CD4-positive, alpha-beta T cell treated with Interferon alpha-2 for 1 hour (primary cell): Measurements from ENCODE around the gene APOF.
"Not testable (repeated sequence)": the region's sequence is repeated elsewhere in the genome, so short reads cannot be mapped to it uniquely, and the experiment has no call there.

ENCODE experiments used
- DNase-seq, 2 donors: peaks; one replicate each; pipeline ENCODE4 v3.0.0-alpha.2; 2020 to 2022

APOF gene

DNA sequence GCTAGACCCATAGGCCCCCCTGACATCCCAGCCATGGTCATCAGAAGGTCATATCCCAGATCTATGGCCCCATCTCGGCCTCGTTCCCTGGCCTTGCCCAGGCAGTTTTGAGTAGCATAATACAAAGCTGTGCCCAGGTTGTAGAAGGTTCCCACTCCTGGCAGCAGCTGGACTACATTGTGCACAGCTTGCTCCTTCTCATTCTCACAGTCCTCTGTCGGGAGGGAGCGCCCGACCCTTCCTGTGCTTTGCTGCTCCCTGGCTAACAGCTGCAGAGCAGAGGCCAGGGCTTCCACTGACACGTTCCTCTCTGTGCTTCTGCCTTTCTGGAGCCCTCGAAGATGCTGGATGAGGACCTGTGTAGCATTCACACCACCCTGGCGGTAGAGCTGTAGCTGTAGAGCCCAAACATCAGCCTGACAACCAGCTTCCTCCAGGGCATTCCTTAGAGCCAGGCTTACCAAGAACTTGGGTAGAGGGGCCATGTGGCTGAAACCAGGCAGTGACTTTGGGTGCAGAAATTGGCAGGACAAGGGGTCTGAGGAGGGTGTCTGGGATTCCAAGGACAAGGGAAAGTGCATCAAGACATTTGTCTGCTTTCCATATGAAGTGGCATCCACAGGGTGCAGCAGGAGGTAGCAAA, 1.0 kb downstream of the APOF start:
- DNase-seq, result no peak

DNA sequence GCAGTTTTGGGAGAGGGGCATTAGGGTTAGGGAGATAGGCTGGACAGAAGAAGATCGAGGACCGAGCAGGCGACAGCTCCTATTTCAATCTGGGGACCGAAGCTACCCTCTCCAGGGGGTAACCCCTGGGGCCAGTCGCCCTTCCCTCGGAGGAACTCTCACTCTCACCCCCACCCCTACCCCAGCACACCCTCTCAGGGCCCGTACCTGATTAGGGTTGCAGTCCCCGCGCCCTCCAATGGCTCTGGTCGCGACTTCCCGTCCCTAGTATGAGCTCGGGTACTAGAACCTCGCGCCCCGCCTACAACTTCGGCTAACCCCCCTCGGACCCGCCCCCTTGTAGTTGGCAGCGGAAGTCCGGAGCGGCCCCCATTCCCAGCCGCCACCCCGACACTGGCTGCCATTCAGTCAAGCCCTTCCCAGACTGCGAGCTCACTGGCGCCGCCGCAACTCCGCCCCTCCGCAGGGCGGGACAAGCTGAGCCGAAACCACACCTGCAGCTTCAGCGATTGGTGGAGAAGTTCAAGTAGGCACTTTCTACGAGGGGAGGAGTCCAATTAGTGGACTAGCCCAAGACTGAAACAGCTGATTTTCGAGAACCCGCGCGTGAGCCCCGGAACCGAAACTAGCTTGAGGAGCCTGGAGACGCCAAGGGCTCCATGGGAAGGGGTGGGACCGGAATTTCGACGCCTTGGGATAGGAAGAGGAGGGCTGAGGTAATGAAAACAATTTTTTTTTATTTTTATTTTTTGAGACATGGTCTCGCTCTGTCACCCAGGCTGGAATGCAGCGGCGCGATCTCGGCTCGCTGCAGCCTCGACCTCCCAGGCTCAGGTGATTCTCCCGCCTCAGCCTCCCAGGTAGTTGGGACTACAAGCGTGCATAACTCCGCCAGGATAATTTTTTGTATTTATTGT, 2.5 kb downstream of the APOF start, which contains the start of gene STAT2:
Gene STAT2 (minus strand): TSS at position 257 of the 917 bp plus-strand sequence. CDS start 3,536 bp downstream, outside the sequence.
- peak; percentile 100 for DNase-seq

DNA sequence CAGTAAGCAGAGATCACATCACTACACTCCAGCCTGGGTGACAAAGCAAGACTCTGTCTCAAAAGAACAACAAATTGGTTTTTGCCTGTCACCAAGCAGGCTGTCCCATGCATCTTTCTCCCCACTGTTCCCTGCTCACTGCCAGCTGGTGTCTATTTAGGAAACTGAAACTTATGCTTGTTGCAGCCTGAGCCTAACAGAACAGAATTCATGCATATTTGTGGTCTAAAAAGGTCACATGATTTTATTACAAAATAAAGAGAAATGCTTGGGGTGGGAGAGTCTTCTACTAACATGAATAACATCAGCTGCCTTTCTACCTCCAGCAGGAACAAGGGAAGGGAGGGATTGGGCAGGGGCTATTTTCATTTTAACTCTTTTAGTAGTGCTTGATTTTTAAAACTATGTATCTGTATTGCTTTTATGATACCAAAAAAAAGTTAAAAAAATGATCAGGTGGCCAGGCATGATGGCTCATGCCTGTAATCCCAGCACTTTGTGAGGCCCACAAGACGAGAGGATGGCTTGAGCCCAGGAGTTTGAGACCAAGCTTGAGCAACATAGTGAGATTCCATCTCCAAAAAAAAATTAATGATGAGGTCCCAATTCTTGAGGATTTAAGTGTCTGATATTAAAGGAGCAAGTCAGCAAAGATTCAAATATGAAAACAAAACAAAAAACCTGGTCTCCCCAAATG, 3.7 kb downstream of the APOF start:
- DNase-seq, result peak; percentile 54 to 67

DNA sequence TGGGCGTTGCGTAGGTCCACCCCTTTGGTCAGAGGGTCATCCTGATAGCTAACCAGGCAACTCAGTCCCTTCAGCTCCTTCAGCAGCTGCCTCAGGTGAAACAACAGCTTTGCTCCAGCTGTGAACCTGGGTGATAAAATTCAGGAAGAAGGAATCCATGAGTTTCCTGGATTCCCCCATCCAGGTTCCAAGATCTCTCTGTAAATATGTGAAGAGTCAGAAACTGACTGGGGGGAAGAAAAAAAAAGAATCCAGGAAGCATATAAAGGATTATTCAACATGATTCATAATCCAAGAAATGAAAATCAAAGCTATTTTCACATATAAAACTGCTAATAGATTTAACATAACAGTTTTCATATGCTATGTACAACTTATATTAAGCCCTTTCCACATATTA, 11.3 kb downstream of the APOF start:
- no peak for DNase-seq

DNA sequence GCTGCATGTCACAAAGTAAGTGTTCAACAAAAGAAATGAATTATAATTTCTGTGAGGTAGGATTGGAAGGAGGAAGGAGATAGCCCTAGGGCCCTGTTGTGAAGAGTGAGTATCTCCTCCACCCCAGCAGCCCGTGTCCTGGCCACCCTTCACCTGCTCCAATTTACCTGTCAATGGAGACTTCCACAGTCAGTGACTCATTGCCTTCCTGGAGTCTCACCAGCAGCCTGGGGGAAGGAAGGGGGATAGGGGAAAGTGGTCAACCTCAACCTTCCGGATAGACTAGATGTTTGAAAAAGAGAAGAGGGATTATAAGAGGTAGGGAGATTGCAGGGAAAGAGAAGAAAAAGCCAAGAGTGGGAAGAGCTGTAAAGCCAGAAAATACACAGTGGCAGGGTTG, 12.0 kb downstream of the APOF start:
- no peak for DNase-seq

DNA sequence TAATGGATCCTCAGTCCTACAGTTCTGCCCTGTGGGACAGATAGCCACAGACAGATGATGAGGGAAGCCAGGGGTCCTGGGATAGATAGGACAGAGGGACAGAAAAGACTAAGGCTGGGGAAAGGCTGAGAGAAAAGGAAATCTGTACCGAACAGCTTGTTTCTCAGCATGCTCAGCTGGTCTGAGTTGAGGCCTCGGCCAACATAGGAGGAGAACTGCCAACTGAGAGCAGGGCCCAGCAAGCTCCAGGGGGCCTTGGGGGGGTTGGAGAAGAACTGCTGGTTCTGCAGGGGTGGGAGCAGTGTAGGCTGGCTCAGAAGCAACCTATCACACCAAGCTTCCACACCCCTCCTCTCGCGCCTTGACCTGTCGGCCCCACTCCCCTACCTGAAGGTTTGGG, 13.9 kb downstream of the APOF start:
- DNase-seq, result no peak

DNA sequence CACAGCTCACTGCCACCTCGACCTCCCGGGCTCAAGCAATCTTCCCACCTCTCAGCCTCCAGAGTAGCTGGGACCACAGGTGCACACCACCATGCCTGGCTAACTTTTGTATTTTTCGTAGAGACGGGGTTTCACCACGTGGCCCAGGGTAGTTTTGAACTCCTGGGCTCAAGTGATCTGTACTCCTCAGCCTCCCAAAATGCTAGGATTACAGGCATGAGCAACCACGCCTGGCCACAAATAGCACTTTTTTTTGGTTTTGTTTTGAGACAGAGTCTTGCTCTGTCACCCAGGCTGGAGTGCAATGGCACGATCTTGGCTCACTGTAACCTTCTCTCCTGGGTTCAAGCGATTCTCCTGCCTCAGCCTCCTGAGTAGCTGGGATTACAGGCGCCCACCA, 15.4 kb downstream of the APOF start:
- not testable (repeated sequence) for DNase-seq

DNA sequence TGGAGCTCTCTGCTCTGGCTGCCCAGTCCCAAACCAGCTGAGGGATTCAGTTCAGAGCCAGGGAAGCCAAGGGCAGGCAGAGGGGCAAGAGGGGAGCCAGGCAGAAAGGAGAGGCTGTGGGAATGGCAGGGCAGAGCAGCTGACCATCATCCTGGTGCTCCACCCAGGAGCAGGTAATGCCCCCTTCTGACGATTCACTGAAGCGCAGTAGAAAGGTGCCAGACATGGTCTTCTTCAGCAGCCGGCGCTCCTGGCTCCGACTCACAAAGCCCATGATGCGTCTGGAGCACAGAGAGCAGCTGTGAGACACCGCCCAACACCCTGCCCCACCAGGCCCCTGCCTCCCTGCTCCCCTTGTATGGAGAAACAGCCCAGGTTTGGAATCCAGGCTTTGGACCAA, 16.0 kb downstream of the APOF start:
- no peak for DNase-seq

DNA sequence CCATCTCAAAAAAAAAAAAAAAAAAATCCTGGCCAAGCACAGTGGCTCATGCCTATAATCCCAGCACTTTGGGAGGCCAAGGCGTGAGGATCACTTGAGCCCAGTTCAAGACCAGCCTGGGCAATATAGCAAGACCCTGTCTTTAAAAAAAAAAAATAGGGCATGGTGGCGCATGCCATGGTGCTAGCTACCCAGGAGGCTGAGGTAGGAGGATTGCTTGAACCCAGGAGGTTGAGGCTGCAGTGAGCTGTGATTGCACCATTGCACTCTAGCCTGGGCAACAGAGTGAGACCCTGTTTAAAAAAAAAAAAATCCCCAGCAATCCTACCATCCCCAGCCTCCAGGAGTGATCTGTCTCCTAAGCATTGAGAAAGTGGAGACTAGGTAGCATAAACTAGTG, 20.4 kb downstream of the APOF start:
- not testable (repeated sequence) for DNase-seq

DNA sequence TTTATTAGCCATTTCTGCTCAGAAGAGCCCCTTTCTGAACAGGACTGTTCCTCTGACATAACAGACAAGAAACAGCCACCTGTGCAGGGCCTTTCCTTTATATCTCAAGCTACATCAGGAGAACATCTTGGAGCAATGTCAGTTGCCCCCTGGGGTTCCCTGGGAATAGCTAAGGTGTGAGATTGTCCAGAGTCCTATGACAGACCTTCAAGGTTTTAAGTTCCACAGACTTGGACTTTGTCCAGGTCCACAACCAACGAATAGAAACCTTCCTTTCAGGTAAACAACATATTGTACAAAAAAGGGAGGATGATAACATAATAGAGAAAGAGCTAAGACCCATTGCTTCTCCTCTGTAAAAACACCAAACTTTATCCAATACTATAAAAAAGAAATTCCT, 21.0 kb downstream of the APOF start:
- DNase-seq, result no peak

DNA sequence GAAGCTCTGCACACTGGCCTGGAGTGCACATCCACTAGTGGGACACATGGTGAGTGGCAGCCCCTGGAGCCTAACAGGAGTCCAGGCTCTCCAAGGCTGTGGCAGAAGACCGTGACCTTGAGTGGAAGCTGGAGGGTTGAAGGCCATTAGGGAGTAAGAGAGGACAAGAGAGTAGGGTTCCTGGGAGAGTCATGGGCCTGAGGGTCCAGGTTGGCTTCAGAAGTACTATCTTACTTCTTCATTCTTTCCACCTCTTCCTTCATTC, 23.6 kb downstream of the APOF start:
- no peak for DNase-seq

DNA sequence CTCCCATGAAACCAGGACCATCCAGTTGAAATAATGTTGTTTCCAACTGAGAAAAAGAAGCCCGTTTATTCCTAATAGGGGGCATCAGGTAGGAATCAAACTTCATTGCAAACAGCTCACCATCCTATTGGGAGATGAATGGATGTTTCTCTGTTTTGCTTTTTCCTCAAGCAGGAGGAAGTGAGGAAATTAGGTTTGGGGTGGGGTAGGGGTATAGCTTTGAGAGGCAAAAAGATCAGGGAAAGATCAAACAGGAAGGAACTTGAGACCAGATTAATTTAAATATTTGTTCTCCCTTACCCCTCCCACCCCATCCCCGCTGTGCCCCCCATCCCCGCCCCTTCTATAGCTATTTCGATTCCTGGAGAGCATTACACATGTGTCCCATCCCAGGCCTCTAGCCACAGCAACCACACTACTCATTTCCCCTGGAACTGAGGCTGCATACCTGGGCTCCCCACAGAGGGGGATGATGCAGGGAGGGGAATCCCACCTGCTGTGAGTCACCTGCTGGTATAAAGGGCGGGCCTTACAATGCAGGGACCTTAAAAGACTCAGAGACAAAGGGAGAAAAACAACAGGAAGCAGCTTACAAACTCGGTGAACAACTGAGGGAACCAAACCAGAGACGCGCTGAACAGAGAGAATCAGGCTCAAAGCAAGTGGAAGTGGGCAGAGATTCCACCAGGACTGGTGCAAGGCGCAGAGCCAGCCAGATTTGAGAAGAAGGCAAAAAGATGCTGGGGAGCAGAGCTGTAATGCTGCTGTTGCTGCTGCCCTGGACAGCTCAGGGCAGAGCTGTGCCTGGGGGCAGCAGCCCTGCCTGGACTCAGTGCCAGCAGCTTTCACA, 24.1 kb downstream of the APOF start, which contains the start of gene IL23A:
Gene IL23A (plus strand): TSS at position 577 of the 850 bp plus-strand sequence. CDS start 161 bp downstream, at position 738.
- peak; percentile 88 to 92 for DNase-seq

DNA sequence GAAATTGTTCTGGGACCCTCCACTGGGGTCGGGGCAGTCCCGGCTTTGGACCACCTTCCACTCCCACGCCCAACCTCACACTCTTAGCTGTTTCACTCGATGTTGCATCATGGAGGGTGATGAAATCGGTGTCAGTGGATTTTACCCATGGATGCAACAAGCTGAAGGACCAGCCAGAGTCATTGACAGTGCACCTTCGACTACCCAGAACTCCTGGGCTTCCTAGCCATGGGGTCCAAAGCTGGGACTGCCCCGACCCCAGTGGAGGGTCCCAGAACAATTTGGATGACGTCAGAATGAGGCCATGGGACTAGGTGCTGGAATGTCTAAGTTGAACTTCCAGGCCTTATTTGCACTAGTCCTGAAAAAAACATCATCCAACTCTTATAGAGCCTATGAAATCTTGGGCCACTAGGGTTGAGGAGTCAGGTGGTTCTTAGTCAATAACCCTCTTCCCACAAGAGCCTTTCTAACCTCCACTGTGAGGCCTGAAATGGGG, 24.9 kb downstream of the APOF start:
- no peak for DNase-seq

DNA sequence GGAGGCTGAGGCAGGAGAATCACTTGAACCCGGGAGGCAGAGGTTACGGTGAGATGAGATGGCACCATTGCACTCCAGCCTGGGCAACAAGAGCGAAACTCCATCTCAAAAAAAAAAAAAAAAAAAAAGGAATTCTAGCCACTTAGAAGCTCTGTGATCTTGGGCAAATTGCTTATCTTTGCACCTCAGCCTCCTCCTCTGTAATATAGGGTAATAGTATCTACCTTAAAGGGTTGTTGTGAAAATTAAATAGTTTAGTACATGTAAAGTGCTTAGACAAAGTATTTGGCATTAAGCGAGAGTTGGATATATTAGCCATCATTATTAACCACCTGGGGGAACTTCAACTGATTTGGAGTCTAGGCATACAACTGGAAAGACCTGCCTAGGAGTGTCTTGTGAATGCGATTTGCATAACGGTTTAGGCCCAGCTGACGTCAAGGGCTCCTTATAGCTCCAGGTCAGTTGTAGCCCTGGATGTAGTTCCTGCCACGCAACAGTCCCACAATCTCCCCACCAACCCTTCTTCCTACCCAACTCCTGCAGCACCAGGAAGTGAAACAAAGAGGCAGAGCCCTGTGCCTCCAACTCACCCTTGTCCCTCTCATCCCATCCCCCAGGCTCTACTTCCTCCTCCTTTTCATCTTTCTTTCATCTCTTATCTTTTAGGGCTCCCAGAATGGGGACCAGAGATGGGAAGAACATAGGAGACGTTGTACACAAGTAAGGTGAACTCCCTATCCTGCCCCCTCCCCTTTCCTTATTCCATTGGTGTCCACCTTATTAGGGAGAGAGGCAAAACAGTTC, 26.1 kb downstream of the APOF start:
- DNase-seq, result peak in 1 of 2 donors; percentile 51

DNA sequence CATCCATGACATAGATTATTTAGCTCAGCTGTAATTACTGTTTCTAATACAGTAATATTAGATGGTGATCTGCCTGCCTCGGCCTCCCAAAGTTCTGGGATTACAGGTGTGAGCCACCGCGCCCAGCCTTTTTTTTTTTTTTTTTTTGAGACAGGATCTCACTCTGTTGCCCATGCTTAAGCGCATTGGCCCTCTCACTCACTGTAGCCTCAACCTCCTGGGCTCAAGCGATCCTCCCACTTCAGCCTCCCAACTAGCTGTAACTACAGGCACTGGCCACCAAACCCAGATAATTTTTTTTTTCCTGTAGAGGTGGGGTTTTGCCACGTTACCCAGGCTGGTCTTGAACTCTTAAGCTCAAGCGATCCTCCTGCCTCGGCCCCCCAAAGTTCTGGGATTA, 27.1 kb downstream of the APOF start:
- not testable (repeated sequence) for DNase-seq

DNA sequence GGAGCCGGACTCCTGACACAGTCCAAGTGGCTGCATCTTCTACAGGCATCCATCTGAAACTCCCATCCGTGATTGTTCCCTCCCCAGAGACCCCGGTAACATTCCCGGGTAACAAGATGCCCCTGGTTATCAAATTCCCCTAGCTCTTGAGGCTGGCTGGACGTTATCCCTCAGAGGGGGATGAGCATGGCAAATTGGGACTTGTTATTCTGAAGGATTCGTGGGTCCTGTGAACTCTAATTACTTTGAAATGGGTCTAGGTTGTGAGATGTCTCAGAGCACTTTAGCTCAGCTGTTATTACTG, 28.2 kb downstream of the APOF start:
- DNase-seq, result no peak

DNA sequence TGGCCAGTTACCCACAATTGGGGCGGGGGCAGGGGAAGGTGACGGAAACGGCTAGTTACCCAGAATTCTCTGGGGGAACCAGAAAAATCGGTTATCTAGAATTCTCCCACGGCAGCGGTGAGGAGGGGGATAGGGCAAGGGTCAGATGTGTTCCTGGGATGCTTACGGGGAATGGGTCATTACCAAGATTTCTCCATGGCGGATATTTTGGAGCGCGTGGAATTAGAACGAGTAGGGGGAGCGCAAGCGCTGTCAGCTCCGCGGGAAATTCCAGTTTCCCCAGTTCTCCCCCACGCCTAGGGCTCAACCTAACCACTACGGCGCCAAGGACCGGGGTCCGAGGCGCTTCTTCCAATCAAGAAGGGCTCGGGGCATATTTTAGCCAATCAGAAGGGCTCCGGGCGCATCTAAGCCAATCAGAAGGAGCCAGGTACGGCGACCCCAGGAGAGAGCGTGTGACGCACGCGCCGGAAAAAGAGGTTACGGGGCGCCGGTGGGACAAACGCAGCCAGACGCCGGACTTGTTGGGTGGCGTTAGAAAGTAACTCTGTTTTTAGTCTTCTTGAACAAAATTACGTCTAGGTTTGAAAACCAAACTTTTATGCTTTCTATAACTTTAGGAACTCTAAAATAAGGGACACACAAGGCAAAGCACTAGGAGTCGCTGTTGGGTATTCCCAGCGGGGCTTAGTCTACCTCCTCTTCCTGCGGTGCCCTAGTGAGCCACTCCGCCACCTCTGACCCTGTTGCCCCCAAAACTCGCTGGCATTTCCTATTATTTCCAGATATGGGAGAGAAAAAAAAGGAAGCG, 28.8 kb downstream of the APOF start, which contains the start of gene PAN2:
Gene PAN2 (minus strand): TSS at position 322 of the 811 bp plus-strand sequence. CDS start 906 bp downstream, outside the sequence.
- peak; percentile 96 to 97 for DNase-seq

DNA sequence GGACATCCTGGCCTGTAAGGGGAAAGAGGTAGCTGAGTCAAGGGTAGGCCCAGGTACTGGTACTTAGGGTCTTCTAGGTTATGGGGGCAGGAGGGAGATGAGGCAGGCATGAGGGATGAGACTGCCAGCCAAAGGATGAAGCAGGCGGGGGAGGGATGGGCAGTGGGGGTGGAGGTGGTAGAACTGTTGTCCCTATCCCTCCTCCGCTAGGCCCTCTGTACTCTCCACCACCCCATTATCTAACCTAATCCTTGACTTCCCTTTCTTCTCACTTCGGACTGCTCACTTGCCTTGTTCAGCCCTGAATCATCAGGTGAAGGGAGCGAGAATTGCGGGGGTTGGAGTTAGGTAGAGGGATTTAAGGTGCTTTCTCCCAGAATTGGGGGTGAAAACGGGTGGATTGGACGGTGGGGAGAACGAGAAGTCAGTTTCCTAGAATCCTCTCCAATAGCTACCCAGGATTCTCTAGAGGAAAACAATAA, 29.4 kb downstream of the APOF start:
- no peak for DNase-seq

DNA sequence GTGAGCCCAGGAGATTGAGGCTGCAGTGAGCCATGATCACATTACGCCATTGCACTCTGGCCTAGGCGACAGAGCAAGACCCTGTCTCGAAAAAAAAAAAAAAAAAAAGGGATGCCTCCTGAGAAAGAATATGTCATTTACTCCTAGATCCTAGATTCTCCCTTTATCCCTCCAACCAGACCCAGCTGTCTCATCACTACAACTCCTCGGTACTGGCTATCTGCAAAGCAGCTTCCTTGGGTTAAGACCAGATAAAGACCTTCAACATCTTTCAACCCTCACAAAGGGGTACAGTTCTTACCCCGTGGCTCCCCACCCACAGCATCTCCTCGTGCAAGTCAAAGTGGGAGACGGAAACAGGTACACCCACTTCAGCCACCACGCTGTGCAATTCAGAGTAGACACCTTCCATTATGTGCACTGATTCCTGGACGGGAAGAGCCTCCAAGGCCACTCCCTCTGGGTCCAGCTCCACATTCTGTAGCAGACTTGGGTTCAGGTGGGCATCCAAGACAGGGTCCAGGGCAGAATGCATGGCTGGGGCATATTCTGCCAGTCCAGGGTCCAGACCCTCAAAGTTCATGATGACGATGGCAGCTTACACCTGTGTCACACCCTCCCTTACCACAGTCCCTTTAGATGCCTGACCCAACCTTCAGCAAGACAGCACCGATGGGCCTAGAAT, 30.0 kb downstream of the APOF start:
- no peak for DNase-seq

DNA sequence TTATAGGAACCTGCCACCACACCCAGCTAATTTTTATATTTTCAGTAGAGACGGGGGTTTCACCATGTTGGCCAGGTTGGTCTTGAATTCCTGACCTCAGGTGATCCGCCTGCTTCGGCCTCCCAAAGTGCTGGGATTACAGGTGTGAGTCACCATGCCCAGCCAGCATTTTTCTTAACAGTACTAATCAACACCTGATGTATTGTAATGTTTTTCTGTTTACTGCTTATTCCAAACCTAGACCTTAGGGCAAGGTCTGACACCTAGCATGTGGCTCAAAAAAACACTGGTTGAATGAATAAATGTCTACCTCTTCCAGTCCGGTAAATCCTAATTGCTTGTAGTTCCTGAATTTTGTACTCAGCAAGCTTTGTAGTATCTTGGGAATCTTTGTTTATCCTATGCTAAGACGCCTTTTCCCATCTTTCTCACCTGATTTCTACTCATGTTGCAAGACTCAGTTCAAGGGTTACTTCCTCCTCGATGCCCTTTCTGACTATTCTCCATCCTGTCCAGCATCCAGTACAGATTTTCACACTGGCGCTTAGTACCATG, 31.6 kb downstream of the APOF start:
- DNase-seq, result no peak
